GM21786 (cell line): Measurements from ENCODE around the gene MUSTN1.

ENCODE experiments used
- ATAC-seq: cut with Tn5 transposase; IDR thresholded peaks from one replicate; pipeline ENCODE4 v1.9.1; 2021; ENCODE audit not compliant: unreplicated experiment

Gene MUSTN1

DNA sequence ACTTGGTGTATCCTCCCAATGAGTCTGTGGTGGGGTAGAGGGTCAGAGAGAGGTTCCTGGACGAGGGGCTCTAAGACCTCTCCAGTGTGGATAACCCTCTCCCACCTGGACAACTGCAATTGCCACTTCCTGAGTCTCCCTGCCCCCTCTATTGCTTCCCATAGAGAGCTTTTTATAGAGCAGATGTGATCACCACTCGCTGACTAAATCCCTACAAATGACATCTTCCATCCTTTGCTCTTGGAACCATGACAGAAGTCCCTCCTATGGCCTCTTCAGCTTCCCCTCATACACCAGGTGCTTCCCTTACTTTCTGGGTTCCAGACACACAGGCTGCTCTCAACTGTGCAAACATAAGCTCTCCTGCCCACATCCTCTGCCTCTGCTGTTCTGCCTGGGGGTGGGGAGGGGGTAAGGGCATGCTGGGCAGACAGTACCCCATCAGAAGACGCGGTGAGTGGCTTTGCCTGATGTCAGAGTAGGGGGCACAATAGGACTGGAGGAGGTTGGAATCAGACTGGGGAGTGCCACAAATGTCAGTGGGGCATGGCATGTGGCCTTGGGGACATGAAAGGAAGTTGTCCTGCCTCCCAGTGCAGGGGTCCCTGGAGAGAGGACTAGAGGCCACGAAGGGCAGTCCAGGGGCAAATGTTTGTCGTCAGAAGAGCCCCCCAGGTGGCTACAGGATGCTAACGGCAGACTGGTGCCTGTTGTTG, 25.0 kb downstream of the MUSTN1 start:
- no peak for ATAC-seq

DNA sequence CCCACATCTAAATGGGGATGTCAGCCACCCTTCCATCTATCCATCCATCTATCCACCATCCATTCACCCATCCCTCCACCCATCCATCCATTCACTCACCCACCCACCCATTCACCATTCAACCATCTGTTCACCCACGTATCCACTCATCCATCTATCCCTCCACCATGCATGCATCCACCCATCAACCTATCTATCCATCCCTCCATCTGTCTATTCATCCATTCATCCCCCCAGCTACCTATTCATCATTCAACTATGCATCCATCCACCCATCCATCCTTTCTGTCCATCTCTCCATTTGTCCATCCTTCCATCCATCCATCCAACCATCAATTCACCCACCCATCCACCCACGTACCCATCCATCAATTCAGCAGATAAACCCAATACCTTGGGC, 25.7 kb downstream of the MUSTN1 start:
- ATAC-seq = no peak

- ATAC-seq = no peak
Observed at GRCh38 chr3:52805270-52806039, 29.4 kb downstream of the MUSTN1 start.

DNA sequence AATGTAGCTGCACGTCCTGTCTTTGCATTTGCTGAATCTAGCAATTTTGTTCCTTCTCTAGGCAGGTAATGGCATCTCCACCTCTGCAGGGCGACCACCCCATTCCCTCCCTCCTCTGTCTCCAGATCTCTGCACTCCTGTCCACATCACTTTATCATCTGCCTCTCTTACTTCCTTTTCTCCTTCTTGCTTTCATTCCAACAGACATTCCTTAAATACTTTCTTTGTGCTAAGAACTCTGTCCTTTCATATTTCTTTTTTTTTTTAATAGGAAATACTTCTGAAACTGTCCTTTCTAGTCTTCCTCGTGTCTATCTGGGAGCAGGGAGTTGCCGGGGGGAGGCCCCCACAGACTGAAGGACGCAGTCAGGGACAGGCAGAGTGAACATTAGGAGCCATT, 33.0 kb downstream of the MUSTN1 start:
- ATAC-seq = no peak

DNA sequence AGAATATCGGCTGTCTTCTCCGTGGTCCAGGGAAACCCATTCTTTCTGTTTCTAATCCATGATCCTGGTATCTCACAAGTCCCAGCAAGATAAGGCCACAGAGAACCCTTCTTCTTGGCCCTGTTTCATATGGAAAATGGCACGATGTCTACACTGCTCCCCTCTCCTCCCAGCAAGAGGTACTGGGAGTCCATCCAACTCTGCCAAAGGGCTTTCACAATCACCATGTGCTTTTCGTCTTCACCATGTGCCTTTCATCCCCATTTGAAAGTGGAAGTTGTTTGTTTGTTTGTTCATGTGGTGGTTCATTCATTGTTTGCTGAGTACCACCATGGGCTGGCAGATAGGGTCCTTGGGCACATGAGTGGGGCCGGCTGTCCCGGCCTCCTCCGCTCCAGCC, 34.7 kb downstream of the MUSTN1 start:
- ATAC-seq = no peak

DNA sequence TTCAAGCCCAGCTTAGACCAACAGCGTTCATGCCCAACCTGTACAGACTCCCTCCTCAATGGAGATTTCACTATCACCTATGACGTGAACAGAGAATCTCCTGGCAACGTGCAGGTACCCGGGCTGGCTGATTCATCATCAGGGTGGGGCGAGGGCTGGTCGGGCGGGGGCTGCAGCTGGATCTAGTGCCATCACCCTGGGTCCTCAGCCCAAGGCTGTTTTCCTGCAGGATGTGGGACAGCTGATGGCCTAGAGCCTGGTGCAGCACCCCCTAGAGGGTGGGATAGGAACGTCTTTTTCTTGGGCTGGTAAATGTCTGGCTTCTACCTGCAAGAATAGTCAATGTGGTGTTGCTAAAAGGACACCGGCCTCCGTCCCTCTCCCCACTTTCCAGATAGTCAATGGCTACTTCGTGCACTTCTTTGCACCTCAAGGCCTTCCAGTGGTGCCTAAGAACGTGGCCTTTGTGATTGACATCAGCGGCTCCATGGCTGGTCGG, 35.8 kb downstream of the MUSTN1 start:
- ATAC-seq = no peak

GRCh38 chr3:52798376-52798977, 36.3 kb downstream of the MUSTN1 start:
- ATAC-seq = no peak

DNA sequence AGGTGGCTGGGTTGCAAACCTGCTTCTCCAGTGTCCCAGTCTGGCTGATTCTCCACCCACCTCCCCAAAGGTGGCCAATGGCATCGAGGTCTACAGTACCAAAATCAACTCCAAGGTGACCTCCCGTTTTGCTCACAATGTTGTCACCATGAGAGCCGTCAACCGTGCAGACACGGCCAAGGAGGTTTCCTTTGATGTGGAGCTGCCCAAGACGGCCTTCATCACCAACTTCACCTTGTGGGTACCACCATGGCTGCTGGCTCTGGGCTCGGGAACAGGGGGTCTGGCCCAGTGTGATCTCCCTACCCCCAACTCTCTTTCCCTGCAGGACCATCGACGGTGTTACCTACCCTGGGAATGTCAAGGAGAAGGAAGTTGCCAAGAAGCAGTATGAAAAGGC, 38.4 kb downstream of the MUSTN1 start:
- no peak for ATAC-seq

DNA sequence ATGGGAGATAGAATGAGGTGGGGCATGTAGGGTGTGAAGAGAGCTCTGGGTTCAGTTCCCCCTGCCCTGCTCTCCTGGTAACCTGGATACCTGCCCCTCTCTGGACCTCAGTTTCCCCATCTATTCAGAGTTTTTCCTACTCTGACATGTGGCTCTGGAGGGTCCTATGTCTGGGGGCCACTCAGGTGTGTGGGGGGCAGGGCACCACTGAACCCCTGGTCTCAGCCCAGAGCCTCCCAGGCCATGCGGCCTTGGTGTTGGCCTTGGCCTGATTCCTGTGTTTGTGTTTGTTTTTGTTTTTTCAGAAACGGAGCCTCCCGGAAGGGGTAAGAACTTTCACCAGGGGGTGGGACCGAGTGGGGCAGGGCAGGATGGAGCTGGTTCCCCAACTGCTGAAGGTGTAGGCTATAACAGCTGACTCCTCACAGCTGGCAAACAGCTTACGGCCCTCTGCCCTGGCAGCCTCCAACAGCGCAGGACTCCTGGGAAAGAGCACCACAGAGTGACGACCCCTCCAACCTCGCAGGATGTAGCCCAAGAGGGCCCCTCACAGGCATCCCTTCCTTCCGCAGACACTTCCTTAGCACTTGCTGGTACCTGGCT, 39.4 kb downstream of the MUSTN1 start:
- ATAC-seq = no peak

GRCh38 chr3:52794612-52795099, 40.2 kb downstream of the MUSTN1 start, which contains the start of gene ITIH3:
Gene ITIH3 (plus strand): TSS chr3:52794796. CDS start chr3:52794804, 8 bp downstream.
- ATAC-seq = no peak

GRCh38 chr3:52793702-52794611, 40.9 kb downstream of the MUSTN1 start:
- no peak for ATAC-seq

DNA sequence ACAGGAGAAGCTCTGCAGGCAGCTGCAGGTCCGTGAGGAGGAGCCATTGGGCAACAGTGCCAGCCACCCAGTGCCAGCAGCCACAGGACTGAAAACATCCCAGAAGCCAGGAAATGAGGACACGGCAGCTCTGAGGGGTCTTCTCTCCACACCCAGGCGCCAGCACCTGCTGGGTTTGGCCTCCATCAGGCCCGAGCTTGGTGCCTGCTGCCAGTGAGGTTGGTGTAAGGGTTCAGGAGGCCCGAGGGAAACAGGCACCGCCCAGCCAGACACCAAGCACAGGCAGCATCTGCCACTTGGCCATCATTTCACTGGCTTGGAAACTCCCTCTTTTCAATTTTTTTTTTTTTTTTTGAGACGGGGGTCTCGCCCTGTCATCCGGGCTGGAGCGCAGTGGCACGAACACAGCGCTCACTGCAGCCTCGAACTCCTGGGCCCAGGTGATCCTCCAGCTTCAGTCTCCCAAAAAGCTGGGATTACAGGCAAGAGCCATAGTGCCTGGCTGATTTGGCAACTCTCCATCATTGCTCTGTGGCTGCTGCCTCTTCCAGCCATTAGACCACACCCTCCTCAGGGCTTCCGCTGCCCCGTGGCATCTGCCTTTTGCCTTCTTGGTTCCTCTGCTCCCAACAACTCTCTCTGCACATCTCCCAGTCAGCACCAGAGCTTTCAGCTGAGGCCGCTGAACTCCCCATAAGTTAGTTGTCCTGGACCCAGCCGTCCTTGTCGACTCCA, 41.7 kb downstream of the MUSTN1 start:
- no peak for ATAC-seq

DNA sequence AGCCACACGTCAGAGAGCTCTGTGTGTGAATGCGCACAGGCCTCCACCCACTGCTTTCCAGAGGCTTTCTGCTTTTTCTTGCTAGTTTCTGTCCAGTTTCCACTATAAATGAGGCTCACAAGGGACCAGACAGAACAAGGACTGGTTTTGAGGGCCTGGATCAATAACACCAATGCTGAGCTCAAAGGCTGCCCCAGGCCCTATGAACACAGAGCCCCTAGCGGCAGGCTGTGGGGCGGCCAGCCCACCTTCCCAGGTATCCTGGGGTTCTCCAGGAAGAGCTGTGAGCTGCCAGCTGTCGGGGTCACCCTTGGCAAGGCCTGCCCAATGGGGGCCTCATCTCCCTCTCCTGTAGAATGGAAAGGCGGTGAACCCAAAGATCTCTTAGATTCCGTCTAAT, 42.4 kb downstream of the MUSTN1 start:
- ATAC-seq = no peak

GRCh38 chr3:52791928-52792327, 42.9 kb downstream of the MUSTN1 start:
- no peak for ATAC-seq

DNA sequence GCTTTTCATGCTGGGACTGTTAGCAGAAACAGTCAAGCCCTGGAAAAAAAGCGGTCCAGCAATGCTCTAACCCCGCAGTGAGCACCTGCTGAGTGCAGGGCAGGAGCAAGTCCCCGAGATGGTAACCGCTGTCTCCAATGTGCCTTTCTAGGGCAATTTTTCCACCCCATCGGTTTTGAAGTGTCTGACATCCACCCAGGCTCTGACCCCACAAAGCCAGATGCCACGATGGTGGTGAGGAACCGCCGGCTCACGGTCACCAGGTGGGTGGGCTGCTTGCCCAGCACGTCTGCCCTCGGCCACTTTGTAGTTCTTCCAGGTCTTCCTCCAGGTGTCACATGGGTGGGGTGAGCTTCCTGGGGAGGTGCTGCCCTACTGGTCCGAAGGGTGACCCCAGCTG, 43.5 kb downstream of the MUSTN1 start:
- no peak for ATAC-seq

DNA sequence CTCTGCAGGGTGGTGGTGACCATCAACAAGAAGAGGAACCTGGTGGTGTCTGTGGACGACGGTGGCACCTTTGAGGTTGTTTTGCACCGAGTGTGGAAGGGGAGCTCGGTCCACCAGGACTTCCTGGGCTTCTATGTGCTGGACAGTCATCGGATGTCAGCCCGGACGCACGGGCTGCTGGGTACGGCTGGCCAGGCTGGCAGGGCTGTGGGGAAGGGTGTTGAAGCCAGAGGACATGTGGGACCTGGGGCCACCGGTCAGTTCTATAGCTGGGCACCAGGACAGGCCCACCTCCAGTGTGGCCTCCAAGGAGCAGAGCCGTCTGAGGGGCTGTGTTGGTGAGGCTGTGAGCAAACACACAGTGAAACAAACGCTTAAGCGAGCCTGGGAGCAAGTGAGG, 44.1 kb downstream of the MUSTN1 start:
- no peak for ATAC-seq

DNA sequence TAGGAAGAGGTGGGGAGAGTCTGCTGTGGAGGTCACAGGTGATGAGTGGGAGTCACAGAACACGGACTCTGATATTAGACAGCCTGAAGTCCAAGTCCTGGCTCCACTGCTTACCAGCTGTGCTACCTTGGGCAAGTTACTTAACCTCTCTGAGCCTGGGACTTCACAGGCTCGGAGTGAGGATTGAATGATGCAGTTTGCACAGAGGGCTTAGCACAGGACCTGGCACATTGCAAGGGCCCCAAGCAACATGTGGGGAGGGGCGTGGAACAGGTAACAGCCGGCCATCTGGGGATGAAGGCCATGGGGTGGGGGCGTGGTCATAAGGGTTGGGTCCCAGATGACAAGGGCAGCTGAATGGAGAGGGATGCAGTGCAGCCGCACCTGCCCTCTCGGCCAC, 44.5 kb downstream of the MUSTN1 start:
- no peak for ATAC-seq

- ATAC-seq = no peak
Observed at GRCh38 chr3:52789746-52790040, 45.1 kb downstream of the MUSTN1 start.

GRCh38 chr3:52788890-52789745, 45.7 kb downstream of the MUSTN1 start:
- no peak for ATAC-seq
